ENCODE data around the gene SUCLG2. TPM values are rescaled to one million over a fixed set of nuclear protein-coding genes. Genes with fewer than 3 reads are reported as not detected.

Gene SUCLG2
- total RNA-seq, 1 experiment from 2014 or later: 53.5 TPM

DNA sequence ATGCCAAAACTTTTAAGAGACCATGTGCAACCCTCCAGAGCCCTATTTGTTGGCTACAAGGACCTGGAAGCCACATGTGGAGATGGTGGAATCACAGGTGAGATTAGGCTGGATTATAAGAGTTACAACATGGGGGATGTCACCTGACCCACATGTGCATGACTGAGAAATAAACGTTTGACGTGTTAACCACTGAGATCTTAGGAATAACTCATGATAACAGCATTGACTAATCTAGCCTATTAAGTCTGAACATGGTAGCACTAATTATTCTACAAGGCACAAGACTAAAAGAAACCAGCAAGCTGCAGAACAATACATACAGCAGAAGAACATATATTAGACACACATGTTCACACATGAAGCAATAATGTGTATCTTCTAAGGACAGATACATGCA, 38.4 kb downstream of the SUCLG2 start:
- Histone ChIP-seq H3K4me1 (no peaks in the 10 kb centered on the region), H3K9me3 (no peaks in the 10 kb centered on the region), H3K4me3 (ENCODE audit: low read depth, low read length) (no peak overlapping the region), H3K36me3 (ENCODE audit: control insufficient read depth, insufficient read depth, low read length) (no peaks in the 10 kb centered on the region; the same call in none of the 2 replicates), H3K27me3 (replicated peaks; ENCODE audit: control insufficient read depth, insufficient read depth, low read length) (no peaks in the 10 kb centered on the region)
- CTCF ChIA-PET: no interaction called here
- Mint-ChIP-seq H3K27me3 (ENCODE audit: insufficient read depth, unreplicated experiment) (no peaks in the 10 kb centered on the region), H3K36me3 (ENCODE audit: insufficient read depth, unreplicated experiment) (no peaks in the 10 kb centered on the region), H3K27ac (ENCODE audit: unreplicated experiment) (no peak overlapping the region), H3K9me3 (ENCODE audit: unreplicated experiment) (no peaks in the 10 kb centered on the region), H3K4me3 (ENCODE audit: unreplicated experiment) (no peak overlapping the region), H3K4me1 (ENCODE audit: low read depth, unreplicated experiment) (no peaks in the 10 kb centered on the region)
- BruUV-seq (replicated peaks): no TSS peak
- POLR2A ChIA-PET: no interaction called here
- TF ChIP-seq, protein P1, sequence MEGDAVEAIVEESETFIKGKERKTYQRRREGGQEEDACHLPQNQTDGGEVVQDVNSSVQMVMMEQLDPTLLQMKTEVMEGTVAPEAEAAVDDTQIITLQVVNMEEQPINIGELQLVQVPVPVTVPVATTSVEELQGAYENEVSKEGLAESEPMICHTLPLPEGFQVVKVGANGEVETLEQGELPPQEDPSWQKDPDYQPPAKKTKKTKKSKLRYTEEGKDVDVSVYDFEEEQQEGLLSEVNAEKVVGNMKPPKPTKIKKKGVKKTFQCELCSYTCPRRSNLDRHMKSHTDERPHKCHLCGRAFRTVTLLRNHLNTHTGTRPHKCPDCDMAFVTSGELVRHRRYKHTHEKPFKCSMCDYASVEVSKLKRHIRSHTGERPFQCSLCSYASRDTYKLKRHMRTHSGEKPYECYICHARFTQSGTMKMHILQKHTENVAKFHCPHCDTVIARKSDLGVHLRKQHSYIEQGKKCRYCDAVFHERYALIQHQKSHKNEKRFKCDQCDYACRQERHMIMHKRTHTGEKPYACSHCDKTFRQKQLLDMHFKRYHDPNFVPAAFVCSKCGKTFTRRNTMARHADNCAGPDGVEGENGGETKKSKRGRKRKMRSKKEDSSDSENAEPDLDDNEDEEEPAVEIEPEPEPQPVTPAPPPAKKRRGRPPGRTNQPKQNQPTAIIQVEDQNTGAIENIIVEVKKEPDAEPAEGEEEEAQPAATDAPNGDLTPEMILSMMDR (IDR thresholded peaks at IDR 0.05; ENCODE audit: insufficient read depth in 1 of 2, low read depth in 1 of 2, low read length in 1 of 2, severe bottlenecking in 1 of 2, unreplicated experiment in 1 of 2): no peak
- DNase-seq: no peak
- intact Hi-C loops (cut with micrococcal nuclease; ENCODE audit: unreplicated experiment): no loop called here

DNA sequence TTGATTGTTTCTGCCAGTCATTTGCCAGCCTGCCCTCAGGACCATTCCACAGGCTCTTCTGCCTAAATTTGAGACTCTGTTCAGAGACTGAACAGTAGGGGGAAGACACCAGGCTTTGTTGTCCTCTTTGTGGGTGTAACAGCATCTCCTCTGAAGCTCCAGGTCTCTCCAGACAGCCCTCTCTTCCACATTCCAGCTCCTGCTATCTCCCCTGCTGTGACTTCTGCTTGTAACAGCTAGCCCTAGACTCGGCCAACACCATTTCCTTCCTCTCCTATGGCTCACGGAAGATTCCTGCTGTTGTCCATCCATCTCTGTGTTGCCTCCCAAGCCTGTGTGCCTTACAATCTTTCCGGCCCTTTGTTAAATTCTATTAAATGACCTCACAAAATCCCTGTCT, 40.2 kb downstream of the SUCLG2 start:
- Mint-ChIP-seq H3K4me3 (ENCODE audit: unreplicated experiment) (no peak overlapping the region), H3K27me3 (ENCODE audit: insufficient read depth, unreplicated experiment) (no peaks in the 10 kb centered on the region), H3K27ac (ENCODE audit: unreplicated experiment) (no peak overlapping the region), H3K9me3 (ENCODE audit: unreplicated experiment) (no peaks in the 10 kb centered on the region), H3K36me3 (ENCODE audit: insufficient read depth, unreplicated experiment) (no peaks in the 10 kb centered on the region), H3K4me1 (ENCODE audit: low read depth, unreplicated experiment) (no peaks in the 10 kb centered on the region)
- Histone ChIP-seq H3K36me3 (ENCODE audit: control insufficient read depth, insufficient read depth, low read length) (no peaks in the 10 kb centered on the region; the same call in none of the 2 replicates), H3K27me3 (replicated peaks; ENCODE audit: control insufficient read depth, insufficient read depth, low read length) (no peaks in the 10 kb centered on the region), H3K4me1 (no peaks in the 10 kb centered on the region), H3K4me3 (ENCODE audit: low read depth, low read length) (no peak overlapping the region), H3K9me3 (no peaks in the 10 kb centered on the region)
- no TSS peak for BruUV-seq (replicated peaks)
- intact Hi-C loops (cut with micrococcal nuclease; ENCODE audit: unreplicated experiment): no loop called here
- ChIA-PET POLR2A (no interaction called here), CTCF (no interaction called here)
- TF ChIP-seq, protein P1 (IDR thresholded peaks at IDR 0.05; ENCODE audit: insufficient read depth in 1 of 2, low read depth in 1 of 2, low read length in 1 of 2, severe bottlenecking in 1 of 2, unreplicated experiment in 1 of 2): no peak
- no peak for DNase-seq

- H3K4me1 ChIP-seq: peaks cover 2% of the 10 kb centered on the region; the same call in 1 of the 2 replicates
- ChIA-PET POLR2A (no interaction called here), CTCF (no interaction called here)
- BruUV-seq (replicated peaks): no TSS peak
- no peak for DNase-seq
- Mint-ChIP-seq H3K9me3 (ENCODE audit: unreplicated experiment) (no peaks in the 10 kb centered on the region), H3K27ac (ENCODE audit: unreplicated experiment) (no peak overlapping the region), H3K4me3 (ENCODE audit: unreplicated experiment) (no peak overlapping the region), H3K4me1 (ENCODE audit: low read depth, unreplicated experiment) (peaks cover 4% of the 10 kb centered on the region), H3K27me3 (ENCODE audit: insufficient read depth, unreplicated experiment) (no peaks in the 10 kb centered on the region), H3K36me3 (ENCODE audit: insufficient read depth, unreplicated experiment) (peaks cover 7% of the 10 kb centered on the region)
- TF ChIP-seq, protein P1 (IDR thresholded peaks at IDR 0.05; ENCODE audit: insufficient read depth in 1 of 2, low read depth in 1 of 2, low read length in 1 of 2, severe bottlenecking in 1 of 2, unreplicated experiment in 1 of 2): no peak
- H3K36me3 ChIP-seq (ENCODE audit: control insufficient read depth, insufficient read depth, low read length): peaks cover 2% of the 10 kb centered on the region
- intact Hi-C loops (cut with micrococcal nuclease; ENCODE audit: unreplicated experiment): no loop called here
- H3K4me3 ChIP-seq (ENCODE audit: low read depth, low read length): no peak overlapping the region
- no peaks in the 10 kb centered on the region for H3K9me3 ChIP-seq
- no peaks in the 10 kb centered on the region for H3K27me3 ChIP-seq (replicated peaks; ENCODE audit: control insufficient read depth, insufficient read depth, low read length)
Observed at GRCh38 chr3:67610458-67610857, 44.0 kb downstream of the SUCLG2 start.

Data from Caco-2 (cell line).